Cerebellar cortex (tissue), 1 donor: ENCODE measurements around the gene TP53TG3C.
"Not testable (repeated sequence)": the region's sequence is repeated elsewhere in the genome, so short reads cannot be mapped to it uniquely, and the experiment has no call there.

Source experiments
- DNase-seq: peaks from one replicate; pipeline ENCODE4 v3.0.0-alpha.2; 2015; ENCODE audit warnings: low spot score

Gene TP53TG3C

GRCh38 chr16:33193926-33194325, at the start of gene TP53TG3C:
Gene TP53TG3C, plus strand, starts transcription at chr16:33194226. Its CDS starts 68 bp downstream, at chr16:33194294.
- DNase-seq, result not testable (repeated sequence)
